Measurements from ENCODE around the gene P3H1.

The P3H1 gene

GRCh38 chr1:42743317-42744147 is 23.3 kb downstream of the P3H1 start:
- DNase-seq = no peak

GRCh38 chr1:42742617-42743316 is 24.1 kb downstream of the P3H1 start:
- no peak for DNase-seq

GRCh38 chr1:42742141-42742540 is 24.7 kb downstream of the P3H1 start:
- DNase-seq = no peak

- DNase-seq = no peak
Observed at GRCh38 chr1:42741706-42742105, 25.1 kb downstream of the P3H1 start.

GRCh38 chr1:42740851-42741580 is 25.8 kb downstream of the P3H1 start:
- DNase-seq = no peak

- DNase-seq = no peak
Observed at GRCh38 chr1:42739753-42740700, 26.8 kb downstream of the P3H1 start, which contains the start of gene CLDN19. CLDN19 (minus strand) TSS chr1:42740236; CDS start chr1:42740063, 173 bp downstream.

GRCh38 chr1:42738678-42739226 is 28.1 kb downstream of the P3H1 start:
- DNase-seq = no peak

- DNase-seq = no peak
Observed at GRCh38 chr1:42737986-42738677, 28.7 kb downstream of the P3H1 start.

- DNase-seq = no peak
Observed at GRCh38 chr1:42737257-42737656, 29.6 kb downstream of the P3H1 start.

- no peak for DNase-seq
Observed at GRCh38 chr1:42736571-42737200, 30.1 kb downstream of the P3H1 start.

GRCh38 chr1:42736152-42736551 is 30.7 kb downstream of the P3H1 start:
- DNase-seq = no peak

GRCh38 chr1:42735477-42736105 is 31.2 kb downstream of the P3H1 start:
- DNase-seq = no peak

GRCh38 chr1:42735056-42735455 is 31.8 kb downstream of the P3H1 start:
- DNase-seq = no peak

GRCh38 chr1:42734201-42735035 is 32.4 kb downstream of the P3H1 start:
- no peak for DNase-seq

- no peak for DNase-seq
Observed at GRCh38 chr1:42733415-42734200, 33.2 kb downstream of the P3H1 start.

- DNase-seq = no peak
Observed at GRCh38 chr1:42732126-42732680, 34.6 kb downstream of the P3H1 start.

- no peak for DNase-seq
Observed at GRCh38 chr1:42731585-42731984, 35.2 kb downstream of the P3H1 start.

- DNase-seq = peak; percentile 38 to 49
Observed at GRCh38 chr1:42730988-42731387, 35.8 kb downstream of the P3H1 start.
